ENCODE data around the gene TSHR. TPM values are rescaled to one million over a fixed set of nuclear protein-coding genes. Genes with fewer than 3 reads are reported as not detected.

The TSHR gene
- total RNA-seq, 1 experiment from 2014 or later: not detected

DNA sequence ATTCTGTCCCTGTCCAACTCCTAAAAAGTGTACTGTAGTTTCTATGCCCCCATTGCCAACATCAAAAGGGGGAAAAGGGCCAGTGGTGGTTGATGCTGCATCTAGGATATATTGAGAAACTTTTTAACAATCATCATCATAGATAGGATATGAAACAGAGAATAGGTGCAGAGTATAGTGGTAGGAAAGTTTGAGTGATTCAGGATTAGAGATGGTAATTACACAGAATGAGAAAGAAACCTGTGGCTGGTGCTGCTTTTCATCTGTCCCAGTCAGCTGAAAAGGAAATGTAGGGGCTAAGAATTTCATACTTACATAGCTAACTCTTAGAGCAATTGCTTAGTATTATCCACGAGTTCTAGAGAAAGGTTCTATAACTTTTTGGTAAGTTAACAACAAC lies 197.8 kb downstream of the TSHR start:
- Histone ChIP-seq H3K4me2 (ENCODE audit: low read depth, low read length, poor library complexity, severe bottlenecking) (no peak overlapping the region), H3K79me2 (ENCODE audit: low read length) (no peaks in the 10 kb centered on the region), H3K9me3 (ENCODE audit: low read length) (no peaks in the 10 kb centered on the region), H3K9me2 (replicated peaks; ENCODE audit: insufficient read depth, low read length) (no peaks in the 10 kb centered on the region), H3K9ac (ENCODE audit: low read length) (no peak overlapping the region), H3K27ac (ENCODE audit: low read length) (no peak overlapping the region), H4K20me1 (ENCODE audit: insufficient read depth, low read depth, low read length) (no peaks in the 10 kb centered on the region), H3K4me1 (ENCODE audit: low read length) (peaks cover 3% of the 10 kb centered on the region; the same call in 1 of the 2 replicates), H3K4me3 (ENCODE audit: low read length) (no peak overlapping the region), H3K36me3 (ENCODE audit: insufficient read depth, low read length) (no peaks in the 10 kb centered on the region), H2AFZ (ENCODE audit: low read length) (no peak overlapping the region), H3K27me3 (ENCODE audit: low read length) (no peaks in the 10 kb centered on the region)
- DNase-seq: no peak

GRCh38 chr14:81157431-81157830 lies 202.0 kb downstream of the TSHR start:
- Histone ChIP-seq H3K9me2 (replicated peaks; ENCODE audit: insufficient read depth, low read length) (no peaks in the 10 kb centered on the region), H2AFZ (ENCODE audit: low read length) (no peak overlapping the region), H3K79me2 (ENCODE audit: low read length) (no peaks in the 10 kb centered on the region), H3K4me2 (ENCODE audit: low read depth, low read length, poor library complexity, severe bottlenecking) (no peak overlapping the region), H3K9me3 (ENCODE audit: low read length) (no peaks in the 10 kb centered on the region), H3K27me3 (ENCODE audit: low read length) (no peaks in the 10 kb centered on the region), H3K9ac (ENCODE audit: low read length) (no peak overlapping the region), H3K36me3 (ENCODE audit: insufficient read depth, low read length) (no peaks in the 10 kb centered on the region), H3K27ac (ENCODE audit: low read length) (no peak overlapping the region), H3K4me3 (ENCODE audit: low read length) (no peak overlapping the region), H4K20me1 (ENCODE audit: insufficient read depth, low read depth, low read length) (no peaks in the 10 kb centered on the region), H3K4me1 (ENCODE audit: low read length) (peaks cover 15% of the 10 kb centered on the region)
- no peak for DNase-seq

GRCh38 chr14:81161088-81161487 lies 205.7 kb downstream of the TSHR start:
- no peaks in the 10 kb centered on the region for H4K20me1 ChIP-seq (ENCODE audit: insufficient read depth, low read depth, low read length)
- no peak overlapping the region for H3K4me3 ChIP-seq (ENCODE audit: low read length)

DNA sequence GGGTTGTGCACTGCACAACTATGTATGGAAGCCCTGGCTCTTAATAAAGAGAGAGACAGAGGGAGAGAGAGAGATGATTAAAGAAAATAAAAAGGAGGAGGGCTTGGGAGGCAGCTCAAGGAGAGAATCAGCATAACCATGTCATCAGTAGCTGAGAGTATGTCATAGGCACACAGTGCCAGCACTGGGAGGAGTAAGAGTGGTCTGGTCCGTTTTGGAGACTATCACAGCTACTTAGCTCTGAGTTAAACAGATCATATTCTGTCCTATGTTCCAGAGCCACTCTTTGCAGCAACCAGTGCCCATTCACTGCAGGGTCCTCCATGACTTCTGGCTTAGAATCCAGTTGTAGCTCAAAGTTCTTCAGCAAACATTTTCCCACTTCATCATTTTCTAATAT lies 206.3 kb downstream of the TSHR start:
- Histone ChIP-seq H3K27me3 (ENCODE audit: low read length) (no peaks in the 10 kb centered on the region), H3K27ac (ENCODE audit: low read length) (peak overlapping the region; percentile 79), H3K9ac (ENCODE audit: low read length) (peak overlapping the region; percentile 8; the same call in 1 of the 2 replicates), H2AFZ (ENCODE audit: low read length) (peak overlapping the region; percentile 84), H4K20me1 (ENCODE audit: insufficient read depth, low read depth, low read length) (no peaks in the 10 kb centered on the region), H3K4me3 (ENCODE audit: low read length) (no peak overlapping the region), H3K79me2 (ENCODE audit: low read length) (no peaks in the 10 kb centered on the region), H3K4me1 (ENCODE audit: low read length) (peaks cover 48% of the 10 kb centered on the region), H3K9me3 (ENCODE audit: low read length) (no peaks in the 10 kb centered on the region), H3K4me2 (ENCODE audit: low read depth, low read length, poor library complexity, severe bottlenecking) (no peak overlapping the region), H3K36me3 (ENCODE audit: insufficient read depth, low read length) (no peaks in the 10 kb centered on the region), H3K9me2 (replicated peaks; ENCODE audit: insufficient read depth, low read length) (no peaks in the 10 kb centered on the region)
- peak; percentile 62 for DNase-seq

More at GRCh38 chr14:81161088-81161487, 205.7 kb downstream of the TSHR start:
- Histone ChIP-seq H2AFZ (ENCODE audit: low read length) (peak overlapping the region; percentile 84), H3K27ac (ENCODE audit: low read length) (peak overlapping the region; percentile 79), H3K9me2 (replicated peaks; ENCODE audit: insufficient read depth, low read length) (no peaks in the 10 kb centered on the region), H3K4me2 (ENCODE audit: low read depth, low read length, poor library complexity, severe bottlenecking) (no peak overlapping the region), H3K4me1 (ENCODE audit: low read length) (peaks cover 45% of the 10 kb centered on the region), H3K9me3 (ENCODE audit: low read length) (no peaks in the 10 kb centered on the region), H3K27me3 (ENCODE audit: low read length) (no peaks in the 10 kb centered on the region), H3K79me2 (ENCODE audit: low read length) (no peaks in the 10 kb centered on the region), H3K36me3 (ENCODE audit: insufficient read depth, low read length) (no peaks in the 10 kb centered on the region), H3K9ac (ENCODE audit: low read length) (no peak overlapping the region)
- no peak for DNase-seq

GRCh38 chr14:81162941-81163340 lies 207.5 kb downstream of the TSHR start:
- Histone ChIP-seq H3K4me3 (ENCODE audit: low read length) (peak overlapping the region; percentile 2; the same call in 1 of the 2 replicates), H3K9me3 (ENCODE audit: low read length) (no peaks in the 10 kb centered on the region), H3K36me3 (ENCODE audit: insufficient read depth, low read length) (no peaks in the 10 kb centered on the region), H3K4me1 (ENCODE audit: low read length) (peaks cover 45% of the 10 kb centered on the region), H3K79me2 (ENCODE audit: low read length) (no peaks in the 10 kb centered on the region), H3K9ac (ENCODE audit: low read length) (peak overlapping the region; percentile 32; the same call in 1 of the 2 replicates), H3K9me2 (replicated peaks; ENCODE audit: insufficient read depth, low read length) (no peaks in the 10 kb centered on the region), H2AFZ (ENCODE audit: low read length) (peak overlapping the region; percentile 1; the same call in 1 of the 2 replicates), H3K4me2 (ENCODE audit: low read depth, low read length, poor library complexity, severe bottlenecking) (peak overlapping the region; percentile 22), H4K20me1 (ENCODE audit: insufficient read depth, low read depth, low read length) (no peaks in the 10 kb centered on the region), H3K27ac (ENCODE audit: low read length) (peak overlapping the region; percentile 79), H3K27me3 (ENCODE audit: low read length) (no peaks in the 10 kb centered on the region)
- peak; percentile 90 for DNase-seq

DNA sequence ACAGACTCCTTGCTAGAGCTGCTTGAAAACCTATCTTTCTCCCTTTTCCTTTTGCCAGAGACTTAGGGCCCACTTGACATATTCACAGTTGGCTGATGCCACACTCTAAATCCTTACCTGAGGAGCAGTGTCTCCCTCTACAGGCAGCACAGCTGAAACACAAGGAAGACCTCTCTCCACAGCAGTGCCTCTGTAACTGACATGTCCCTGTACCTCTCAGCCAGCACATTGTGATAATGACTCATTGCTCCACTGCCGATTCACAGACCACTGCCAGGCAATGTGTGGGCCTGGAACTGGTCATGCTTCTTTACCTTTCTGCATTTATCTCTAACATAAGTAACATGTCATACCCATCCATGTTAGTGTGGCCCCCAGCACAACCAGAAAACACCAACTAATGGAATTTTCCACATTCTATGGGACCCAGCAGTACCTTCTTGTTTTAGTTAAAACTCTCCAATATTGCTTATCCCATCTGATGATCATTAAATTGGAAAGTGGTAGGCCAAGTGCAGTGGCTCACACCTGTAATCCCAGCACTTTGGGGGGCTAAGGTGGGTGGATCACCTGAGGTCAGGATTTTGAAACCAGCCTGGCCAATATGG lies 208.8 kb downstream of the TSHR start:
- H3K9ac ChIP-seq (ENCODE audit: low read length): peak overlapping the region; percentile 47
- H3K4me2 ChIP-seq (ENCODE audit: low read depth, low read length, poor library complexity, severe bottlenecking): peak overlapping the region; percentile 32
- no peak overlapping the region for H3K4me3 ChIP-seq (ENCODE audit: low read length)
- no peaks in the 10 kb centered on the region for H3K9me3 ChIP-seq (ENCODE audit: low read length)
- DNase-seq: peak; percentile 98
- no peak overlapping the region for H2AFZ ChIP-seq (ENCODE audit: low read length)
- peak overlapping the region; percentile 79 for H3K27ac ChIP-seq (ENCODE audit: low read length)
- peaks cover 53% of the 10 kb centered on the region for H3K4me1 ChIP-seq (ENCODE audit: low read length)
- no peaks in the 10 kb centered on the region for H3K27me3 ChIP-seq (ENCODE audit: low read length)
- H3K9me2 ChIP-seq (replicated peaks; ENCODE audit: insufficient read depth, low read length): no peaks in the 10 kb centered on the region
- no peaks in the 10 kb centered on the region for H4K20me1 ChIP-seq (ENCODE audit: insufficient read depth, low read depth, low read length)
- H3K79me2 ChIP-seq (ENCODE audit: low read length): peaks cover 2% of the 10 kb centered on the region
- H3K36me3 ChIP-seq (ENCODE audit: insufficient read depth, low read length): no peaks in the 10 kb centered on the region

DNA sequence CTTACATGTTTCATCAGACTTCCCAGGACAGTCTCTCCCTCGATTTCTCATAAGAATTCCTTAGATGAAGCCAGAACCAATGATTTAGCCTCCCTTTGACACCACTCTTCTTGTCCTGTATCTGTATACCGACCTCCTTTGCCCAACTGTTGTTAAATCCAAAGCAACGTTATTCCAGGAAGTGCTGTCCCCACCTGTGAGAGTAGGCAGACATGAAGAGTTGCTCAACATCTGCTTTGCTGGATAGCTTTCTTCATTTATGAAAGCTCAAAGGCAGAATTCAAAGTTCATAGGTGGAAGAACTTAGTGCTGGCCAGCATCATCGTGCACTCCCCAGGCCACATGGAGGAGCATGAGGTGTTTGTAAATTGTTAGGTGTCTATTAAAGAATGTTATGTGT lies 209.8 kb downstream of the TSHR start:
- peaks cover 6% of the 10 kb centered on the region for H3K79me2 ChIP-seq (ENCODE audit: low read length)
- H4K20me1 ChIP-seq (ENCODE audit: insufficient read depth, low read depth, low read length): no peaks in the 10 kb centered on the region
- H3K4me3 ChIP-seq (ENCODE audit: low read length): no peak overlapping the region
- peaks cover 58% of the 10 kb centered on the region for H3K4me1 ChIP-seq (ENCODE audit: low read length)
- no peak overlapping the region for H3K4me2 ChIP-seq (ENCODE audit: low read depth, low read length, poor library complexity, severe bottlenecking)
- no peaks in the 10 kb centered on the region for H3K9me2 ChIP-seq (replicated peaks; ENCODE audit: insufficient read depth, low read length)
- H3K27ac ChIP-seq (ENCODE audit: low read length): peak overlapping the region; percentile 37
- DNase-seq: no peak
- H3K36me3 ChIP-seq (ENCODE audit: insufficient read depth, low read length): no peaks in the 10 kb centered on the region
- no peaks in the 10 kb centered on the region for H3K27me3 ChIP-seq (ENCODE audit: low read length)
- H2AFZ ChIP-seq (ENCODE audit: low read length): peak overlapping the region; percentile 69
- no peak overlapping the region; the same call in 1 of the 2 replicates for H3K9ac ChIP-seq (ENCODE audit: low read length)
- no peaks in the 10 kb centered on the region for H3K9me3 ChIP-seq (ENCODE audit: low read length)

DNA sequence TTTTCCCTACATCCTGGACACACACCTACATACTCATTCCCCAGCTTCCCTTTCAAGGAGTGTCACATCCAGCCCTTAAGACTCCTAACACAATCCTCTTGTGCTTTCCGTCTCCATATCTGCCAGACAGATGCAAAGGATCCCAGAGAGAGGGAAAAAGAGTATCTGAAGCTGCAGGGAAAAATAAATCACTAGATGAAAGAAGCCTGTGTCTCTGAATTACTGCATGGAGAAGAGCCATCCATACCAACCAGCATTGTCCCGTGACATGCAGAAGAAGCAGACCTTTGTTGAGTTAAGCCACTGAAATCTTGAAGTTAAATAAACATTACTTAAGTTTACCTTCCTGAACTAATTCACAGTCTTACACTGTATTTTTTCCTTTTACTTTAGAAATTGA lies 210.7 kb downstream of the TSHR start:
- no peaks in the 10 kb centered on the region for H3K9me3 ChIP-seq (ENCODE audit: low read length)
- H3K27ac ChIP-seq (ENCODE audit: low read length): peak overlapping the region; percentile 43
- no peak overlapping the region for H3K4me2 ChIP-seq (ENCODE audit: low read depth, low read length, poor library complexity, severe bottlenecking)
- no peak for DNase-seq
- H3K27me3 ChIP-seq (ENCODE audit: low read length): no peaks in the 10 kb centered on the region
- no peaks in the 10 kb centered on the region for H3K36me3 ChIP-seq (ENCODE audit: insufficient read depth, low read length)
- peak overlapping the region; percentile 29; the same call in 1 of the 2 replicates for H2AFZ ChIP-seq (ENCODE audit: low read length)
- H3K4me1 ChIP-seq (ENCODE audit: low read length): peaks cover 63% of the 10 kb centered on the region
- H4K20me1 ChIP-seq (ENCODE audit: insufficient read depth, low read depth, low read length): no peaks in the 10 kb centered on the region
- H3K9me2 ChIP-seq (replicated peaks; ENCODE audit: insufficient read depth, low read length): no peaks in the 10 kb centered on the region
- H3K9ac ChIP-seq (ENCODE audit: low read length): no peak overlapping the region
- peaks cover 6% of the 10 kb centered on the region for H3K79me2 ChIP-seq (ENCODE audit: low read length)
- no peak overlapping the region for H3K4me3 ChIP-seq (ENCODE audit: low read length)
